GM21360 (cell line): ENCODE data around the gene TBCD.
"Not testable (repeated sequence)": the region's sequence is repeated elsewhere in the genome, so short reads cannot be mapped to it uniquely, and the experiment has no call there.

Experiments
- ATAC-seq: cut with Tn5 transposase; IDR thresholded peaks from one replicate; pipeline ENCODE4 v1.9.1; 2021; ENCODE audit warnings: mild to moderate bottlenecking, moderate library complexity; ENCODE audit not compliant: unreplicated experiment

The TBCD gene

DNA sequence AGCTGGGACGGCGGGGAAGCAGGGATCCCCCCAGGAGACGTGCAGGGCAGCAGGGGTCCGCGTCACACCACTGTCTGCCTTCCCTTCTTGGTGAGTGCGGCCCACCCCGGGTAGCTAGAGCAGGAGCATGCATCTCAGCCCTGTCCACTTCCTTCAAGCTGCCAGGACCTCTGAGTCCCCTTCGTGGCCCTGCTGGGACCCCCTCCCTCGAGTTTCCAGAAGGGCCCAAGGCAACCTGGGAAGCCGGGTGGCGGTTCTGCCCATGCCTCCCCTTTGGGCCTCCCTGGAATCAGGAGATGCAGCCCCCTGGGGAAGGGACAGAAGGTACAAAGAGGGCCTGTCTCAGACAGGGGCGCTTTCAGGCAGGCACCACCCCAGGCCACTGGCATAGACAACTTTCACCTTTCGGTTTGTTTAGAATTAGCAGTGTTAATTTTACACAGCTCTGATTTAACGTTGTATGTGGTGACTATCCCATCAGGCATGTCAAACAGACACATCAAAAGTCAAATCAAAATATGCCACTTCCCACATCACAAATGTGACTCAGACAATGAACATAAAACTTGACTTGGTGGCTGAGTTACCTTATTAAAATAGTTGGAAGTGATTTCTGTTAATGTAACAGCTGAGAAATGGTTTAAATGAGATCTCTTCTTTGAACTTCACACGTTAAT, 233.0 kb downstream of the TBCD start:
- ATAC-seq, result no peak

DNA sequence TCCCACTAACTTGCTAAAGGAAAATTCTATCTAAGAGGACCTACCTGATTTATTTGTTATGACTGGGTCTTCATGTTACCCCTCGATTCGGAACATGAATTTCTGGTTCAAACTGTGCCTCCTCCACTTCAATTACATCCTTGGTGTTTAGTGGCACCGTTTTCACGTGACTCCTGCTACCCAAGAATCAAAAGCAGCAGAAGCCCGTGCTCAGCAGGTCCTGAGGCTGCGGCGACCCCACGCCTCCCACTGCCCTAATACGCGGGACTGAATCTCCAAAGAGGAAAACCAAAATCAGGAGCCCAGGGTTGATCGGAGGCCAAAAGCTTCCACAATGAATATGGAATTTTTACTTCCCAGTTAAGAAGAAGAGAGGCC, 233.6 kb downstream of the TBCD start:
- no peak for ATAC-seq

DNA sequence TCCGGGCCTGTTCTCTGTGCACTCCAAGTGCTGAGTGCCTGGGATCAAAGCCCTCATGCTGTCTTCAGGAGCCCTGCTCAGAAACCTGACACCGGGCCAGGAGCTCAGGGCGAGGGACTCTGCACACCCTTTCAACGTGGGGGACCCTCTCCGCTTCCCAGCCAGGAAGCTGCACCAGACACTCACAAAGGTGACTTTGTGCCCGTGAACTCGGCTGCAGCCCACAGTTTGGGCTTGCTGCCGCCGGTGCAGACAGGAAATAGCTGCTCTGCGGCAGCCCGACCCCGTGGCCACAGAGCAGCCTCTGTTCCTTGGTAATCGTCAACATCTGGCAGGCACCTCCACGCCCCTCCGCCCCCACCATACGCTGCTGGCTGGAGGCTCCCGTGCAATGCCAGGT, 234.1 kb downstream of the TBCD start:
- no peak for ATAC-seq

DNA sequence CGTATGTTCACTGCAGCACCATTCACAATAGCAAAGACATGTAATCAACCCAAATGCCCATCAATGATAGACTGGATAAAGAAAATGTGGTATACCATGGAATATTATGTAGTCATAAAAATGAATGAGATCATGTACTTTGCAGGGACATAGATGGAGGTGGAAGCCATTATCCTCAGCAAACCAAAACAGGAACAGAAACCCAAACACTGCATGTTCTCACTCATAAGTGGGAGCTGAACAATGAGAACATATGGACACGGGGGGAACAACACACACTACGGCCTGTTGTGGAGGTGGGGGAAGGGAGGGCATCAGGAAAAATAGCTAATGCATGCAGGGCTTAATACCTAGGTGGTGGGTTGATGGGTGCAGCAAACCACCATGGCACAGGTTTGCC, 237.2 kb downstream of the TBCD start:
- ATAC-seq, result not testable (repeated sequence)

DNA sequence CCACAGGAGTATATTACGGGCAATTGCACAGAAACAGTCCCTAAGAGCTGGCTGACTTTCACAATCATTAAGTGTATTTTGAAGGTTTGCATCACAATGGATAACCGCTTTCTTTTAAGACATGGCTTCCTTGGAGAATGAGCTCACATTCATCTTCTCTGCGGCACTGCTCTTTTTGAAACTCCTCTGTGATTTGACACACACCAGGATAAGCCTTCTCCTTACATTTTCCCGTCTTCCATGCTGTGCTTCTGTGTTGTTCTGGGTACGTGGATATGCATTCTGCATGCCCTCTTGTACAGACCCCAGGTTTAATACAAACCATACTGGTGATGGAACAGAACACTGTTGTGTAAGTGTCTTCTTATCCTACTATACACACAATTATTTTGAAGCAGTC, 238.0 kb downstream of the TBCD start:
- ATAC-seq, result no peak

DNA sequence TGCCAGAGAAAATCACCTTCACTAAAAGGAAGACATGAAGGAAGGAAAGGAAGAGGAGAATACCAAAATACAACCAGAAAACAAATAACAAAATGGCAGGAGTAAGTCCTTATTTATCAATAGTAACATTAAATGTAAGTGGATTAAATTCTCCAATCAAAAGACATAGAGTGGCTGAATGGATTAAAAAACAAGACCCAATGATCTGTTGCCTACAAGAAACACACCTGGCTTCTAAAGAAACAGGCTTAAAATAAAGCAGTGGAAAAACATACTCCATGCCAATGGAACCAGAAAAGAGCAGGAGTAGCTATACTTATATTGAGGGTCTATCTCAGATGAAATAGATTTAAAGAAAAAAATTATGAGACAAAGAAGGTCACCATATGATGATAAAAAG, 241.1 kb downstream of the TBCD start:
- no peak for ATAC-seq
